Measurements from ENCODE around the gene HDLBP.

HDLBP gene

DNA sequence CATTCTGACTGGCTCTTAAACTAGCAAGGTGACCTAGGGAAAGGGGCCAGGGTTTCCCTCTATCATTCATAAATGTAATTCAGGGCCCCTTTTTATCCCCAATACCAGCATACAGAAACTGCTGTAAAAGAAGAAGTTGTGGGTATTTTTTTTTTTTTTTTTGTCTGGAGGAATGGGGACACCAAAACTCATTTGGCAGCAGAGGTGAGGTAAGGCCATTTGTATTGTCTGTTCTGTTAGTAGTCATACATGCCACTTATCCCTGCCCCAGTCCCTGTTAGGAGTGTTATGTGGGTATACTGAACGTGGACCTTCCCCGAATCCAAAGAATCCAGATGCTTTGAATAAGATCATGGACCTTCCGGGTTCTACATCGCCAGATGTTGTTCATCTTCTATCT, 1.9 kb upstream of the HDLBP start:
- H3K27me3 Mint-ChIP-seq, result no peaks in the 10 kb centered on the region
- peaks cover 13% of the 10 kb centered on the region for H3K36me3 Mint-ChIP-seq
- peak overlapping the region; percentile 64 for H3K27ac Mint-ChIP-seq
- H3K4me3 Mint-ChIP-seq, result peak overlapping the region; percentile 100
- H3K4me1 Mint-ChIP-seq, result peaks cover 70% of the 10 kb centered on the region
- H3K9me3 Mint-ChIP-seq, result no peaks in the 10 kb centered on the region

GRCh38 chr2:241316825-241317224, 1.4 kb upstream of the HDLBP start:
- Mint-ChIP-seq H3K9me3 (no peaks in the 10 kb centered on the region), H3K27ac (peak overlapping the region; percentile 64), H3K27me3 (no peaks in the 10 kb centered on the region), H3K4me3 (peak overlapping the region; percentile 100), H3K36me3 (peaks cover 13% of the 10 kb centered on the region), H3K4me1 (peaks cover 72% of the 10 kb centered on the region)

DNA sequence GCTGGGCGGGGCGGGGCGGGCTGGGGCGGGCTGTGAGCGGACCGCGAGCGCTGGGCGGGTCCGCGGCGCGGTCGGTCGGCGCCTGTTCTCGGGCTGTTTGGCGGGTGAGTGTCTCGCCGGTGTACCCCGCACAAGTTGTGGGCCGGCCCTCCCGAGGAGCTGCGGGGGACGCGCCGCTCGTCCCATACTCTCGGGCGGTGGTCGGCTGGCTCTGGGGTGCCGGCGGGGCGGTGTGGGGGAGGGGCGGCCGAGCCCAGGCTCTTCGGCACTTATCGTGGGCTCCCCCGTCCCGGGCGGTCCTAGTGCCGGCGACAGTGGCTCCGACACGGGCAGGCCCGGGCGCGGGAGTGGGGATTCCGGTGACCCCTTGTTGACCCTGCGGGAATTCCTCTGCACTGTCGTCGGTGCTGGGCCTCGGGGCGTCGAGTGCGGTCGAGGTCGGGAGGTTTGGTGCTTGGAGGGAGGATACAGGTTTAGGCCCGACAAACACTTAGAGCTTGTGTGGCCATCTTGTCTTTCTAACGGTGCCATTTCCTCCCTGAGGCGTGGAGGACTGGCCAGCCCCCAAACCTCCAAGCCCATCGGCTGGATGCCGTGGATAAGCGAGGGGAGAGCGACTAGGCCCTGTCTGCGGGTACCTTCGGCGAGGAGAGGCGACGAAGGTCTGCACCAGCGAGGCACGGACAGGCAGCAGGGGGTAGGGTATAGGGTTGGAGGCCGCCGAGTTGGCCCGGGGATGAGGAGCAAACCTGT, 583 bp upstream of the HDLBP start, which contains the start of gene SEPTIN2:
Gene SEPTIN2, plus strand, starts transcription at position 47 of the 753 bp plus-strand sequence. CDS start 8,308 bp downstream, outside the sequence.
- peaks cover 72% of the 10 kb centered on the region for H3K4me1 Mint-ChIP-seq
- peaks cover 10% of the 10 kb centered on the region for H3K36me3 Mint-ChIP-seq
- peak within 1 kb of the TSS; percentile 100 for H3K4me3 Mint-ChIP-seq
- peak within 1 kb of the TSS; percentile 100 for H3K27ac Mint-ChIP-seq
- H3K27me3 Mint-ChIP-seq, result no peaks in the 10 kb centered on the region
- H3K9me3 Mint-ChIP-seq, result no peaks in the 10 kb centered on the region

GRCh38 chr2:241314226-241315092, 1.0 kb downstream of the HDLBP start:
- Mint-ChIP-seq H3K4me3 (peak overlapping the region; percentile 100), H3K36me3 (peaks cover 8% of the 10 kb centered on the region), H3K4me1 (peaks cover 73% of the 10 kb centered on the region), H3K27ac (peak overlapping the region; percentile 93), H3K27me3 (no peaks in the 10 kb centered on the region), H3K9me3 (no peaks in the 10 kb centered on the region)

DNA sequence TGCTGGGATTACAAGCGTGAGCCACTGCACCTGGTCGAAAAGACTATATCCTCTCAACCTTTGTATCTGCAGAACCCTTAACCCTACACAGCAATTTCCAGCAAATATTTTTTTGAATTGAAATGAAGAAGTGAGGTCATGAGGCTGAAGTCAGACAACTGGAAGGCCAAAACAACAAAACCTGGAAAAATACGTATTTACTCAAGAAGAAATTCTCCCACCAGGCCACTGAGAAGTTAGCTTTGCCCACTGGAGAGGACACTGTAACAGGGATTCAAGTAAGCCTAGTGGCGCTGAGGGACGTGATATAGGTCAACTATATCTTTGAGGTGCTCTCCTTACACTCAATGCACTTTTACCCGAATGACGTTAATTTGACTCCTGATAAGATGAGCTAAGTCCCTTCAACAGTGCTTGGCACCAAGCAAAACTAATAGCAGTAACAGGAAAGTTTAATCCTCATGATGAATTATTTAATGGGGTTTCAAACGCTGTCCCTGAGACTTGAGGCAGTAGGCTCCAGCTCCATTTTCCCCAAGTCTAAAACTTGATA, 1.9 kb downstream of the HDLBP start:
- peak overlapping the region; percentile 93 for H3K27ac Mint-ChIP-seq
- H3K9me3 Mint-ChIP-seq, result no peaks in the 10 kb centered on the region
- H3K4me1 Mint-ChIP-seq, result peaks cover 74% of the 10 kb centered on the region
- no peaks in the 10 kb centered on the region for H3K27me3 Mint-ChIP-seq
- H3K36me3 Mint-ChIP-seq, result peaks cover 8% of the 10 kb centered on the region
- H3K4me3 Mint-ChIP-seq, result peak overlapping the region; percentile 100

- Mint-ChIP-seq H3K9me3 (no peaks in the 10 kb centered on the region), H3K4me1 (peaks cover 67% of the 10 kb centered on the region), H3K4me3 (no peak overlapping the region), H3K27me3 (no peaks in the 10 kb centered on the region), H3K27ac (no peak overlapping the region), H3K36me3 (peaks cover 3% of the 10 kb centered on the region)
These were observed 3.4 kb downstream of the HDLBP start for GRCh38 chr2:241312082-241312481.

- peak overlapping the region; percentile 85 for H3K27ac Mint-ChIP-seq
These were observed 4.4 kb downstream of the HDLBP start for GRCh38 chr2:241310917-241311566.

DNA sequence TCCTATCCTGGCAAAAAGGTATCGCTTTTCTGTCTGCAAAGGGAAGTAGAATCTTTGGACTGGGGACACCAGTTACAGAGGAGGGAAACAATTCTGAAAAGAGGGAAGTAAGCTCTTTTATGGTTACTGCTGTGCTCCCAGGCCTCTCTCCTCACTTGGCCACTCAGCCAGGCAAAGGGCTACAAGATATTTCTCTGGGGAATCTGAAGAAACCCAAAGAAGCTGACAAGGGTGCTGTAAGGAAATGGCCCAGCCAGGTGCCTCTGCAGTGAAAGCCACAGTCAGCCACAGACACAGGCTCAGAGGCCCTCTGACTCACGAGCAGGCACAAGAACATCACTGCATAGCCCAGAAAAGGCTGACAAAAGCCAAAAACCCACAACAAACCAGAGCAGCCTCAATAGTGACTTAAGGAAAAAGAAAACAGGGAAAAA, 5.8 kb downstream of the HDLBP start:
- H3K27me3 Mint-ChIP-seq, result no peaks in the 10 kb centered on the region
- H3K9me3 Mint-ChIP-seq, result no peaks in the 10 kb centered on the region
- H3K4me3 Mint-ChIP-seq, result peak overlapping the region; percentile 81
- H3K27ac Mint-ChIP-seq, result peak overlapping the region; percentile 92
- H3K4me1 Mint-ChIP-seq, result peaks cover 76% of the 10 kb centered on the region
- H3K36me3 Mint-ChIP-seq, result peaks cover 3% of the 10 kb centered on the region

More at GRCh38 chr2:241310917-241311566, 4.4 kb downstream of the HDLBP start:
- H3K36me3 Mint-ChIP-seq, result peaks cover 3% of the 10 kb centered on the region
- H3K27me3 Mint-ChIP-seq, result no peaks in the 10 kb centered on the region
- H3K4me3 Mint-ChIP-seq, result peak overlapping the region; percentile 39
- peaks cover 66% of the 10 kb centered on the region for H3K4me1 Mint-ChIP-seq
- H3K9me3 Mint-ChIP-seq, result no peaks in the 10 kb centered on the region

- Mint-ChIP-seq H3K27ac (peak overlapping the region; percentile 43), H3K4me3 (peak overlapping the region; percentile 31), H3K4me1 (peaks cover 77% of the 10 kb centered on the region), H3K36me3 (peaks cover 3% of the 10 kb centered on the region), H3K27me3 (no peaks in the 10 kb centered on the region), H3K9me3 (no peaks in the 10 kb centered on the region)
These were observed 6.5 kb downstream of the HDLBP start for GRCh38 chr2:241308832-241309500.

GRCh38 chr2:241308267-241308666, 7.2 kb downstream of the HDLBP start:
- Mint-ChIP-seq H3K4me3 (no peak overlapping the region), H3K4me1 (peaks cover 79% of the 10 kb centered on the region), H3K36me3 (peaks cover 3% of the 10 kb centered on the region)

GRCh38 chr2:241307055-241307454, 8.4 kb downstream of the HDLBP start:
- Mint-ChIP-seq H3K4me1 (peaks cover 77% of the 10 kb centered on the region), H3K36me3 (peaks cover 3% of the 10 kb centered on the region), H3K4me3 (no peak overlapping the region), H3K9me3 (no peaks in the 10 kb centered on the region), H3K27ac (no peak overlapping the region), H3K27me3 (no peaks in the 10 kb centered on the region)

More at GRCh38 chr2:241308267-241308666, 7.2 kb downstream of the HDLBP start:
- Mint-ChIP-seq H3K9me3 (no peaks in the 10 kb centered on the region), H3K27ac (no peak overlapping the region), H3K27me3 (no peaks in the 10 kb centered on the region)

DNA sequence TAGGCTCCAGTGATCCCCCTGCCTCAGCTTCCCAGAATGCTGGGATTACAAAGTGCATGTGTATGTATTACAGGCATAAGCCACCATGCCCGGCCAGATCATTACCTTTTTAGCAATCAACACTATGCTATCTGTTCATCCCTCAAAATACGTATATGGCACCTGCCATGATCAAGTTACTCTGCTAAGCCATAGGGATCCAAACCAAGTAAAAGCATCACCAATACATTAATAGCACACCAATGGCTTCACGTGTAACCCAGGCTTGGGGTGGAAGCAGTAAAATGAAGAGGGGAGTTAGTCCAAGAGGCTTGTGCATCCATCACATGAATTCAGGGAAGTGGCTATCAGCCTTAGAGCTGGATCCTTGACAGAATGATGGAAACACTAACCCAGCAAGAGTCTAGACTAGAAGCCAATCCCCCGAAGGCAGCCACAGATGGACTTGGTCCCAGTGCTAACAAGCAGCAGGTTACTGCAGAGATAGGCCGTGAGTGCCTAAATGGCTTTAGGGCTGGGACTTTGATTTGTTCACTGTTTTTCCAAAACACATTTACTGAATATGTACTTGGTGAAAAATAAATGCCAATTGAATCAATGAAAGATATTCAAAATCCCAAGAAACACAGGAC, 11.3 kb downstream of the HDLBP start:
- H3K4me1 Mint-ChIP-seq, result peaks cover 64% of the 10 kb centered on the region
- H3K9me3 Mint-ChIP-seq, result no peaks in the 10 kb centered on the region
- no peaks in the 10 kb centered on the region for H3K36me3 Mint-ChIP-seq
- H3K27ac Mint-ChIP-seq, result no peak overlapping the region
- no peak overlapping the region for H3K4me3 Mint-ChIP-seq
- H3K27me3 Mint-ChIP-seq, result no peaks in the 10 kb centered on the region

- H3K27ac Mint-ChIP-seq, result no peak overlapping the region
- H3K4me3 Mint-ChIP-seq, result no peak overlapping the region
- no peaks in the 10 kb centered on the region for H3K9me3 Mint-ChIP-seq
- H3K4me1 Mint-ChIP-seq, result peaks cover 65% of the 10 kb centered on the region
- H3K27me3 Mint-ChIP-seq, result no peaks in the 10 kb centered on the region
- no peaks in the 10 kb centered on the region for H3K36me3 Mint-ChIP-seq
These were observed 12.5 kb downstream of the HDLBP start for GRCh38 chr2:241302759-241303651.

- peaks cover 67% of the 10 kb centered on the region for H3K4me1 Mint-ChIP-seq
- H3K9me3 Mint-ChIP-seq, result no peaks in the 10 kb centered on the region
- H3K27me3 Mint-ChIP-seq, result no peaks in the 10 kb centered on the region
- H3K4me3 Mint-ChIP-seq, result no peak overlapping the region
- peaks cover 3% of the 10 kb centered on the region for H3K36me3 Mint-ChIP-seq
- H3K27ac Mint-ChIP-seq, result no peak overlapping the region
These were observed 13.4 kb downstream of the HDLBP start for GRCh38 chr2:241302083-241302482.

Measured in activated naive CD4-positive, alpha-beta T cell treated with anti-CD3 and anti-CD28 coated beads, Interleukin-2, amount 50 U/mL, for 24 hours (primary cell).